Liver (tissue), 9 donors: ENCODE results near the gene CSAD. TPM values are rescaled to one million over a fixed set of nuclear protein-coding genes. Genes with fewer than 3 reads are reported as not detected.
A peak's percentile ranks its signal among the peaks of the same experiment; 100 is the strongest.

Source experiments
- DNase-seq: peaks from one replicate; pipeline ENCODE4 v3.0.0-alpha.2; 2017; ENCODE audit warnings: low spot score
- H3K27ac ChIP-seq, 2 donors: one replicate each; pipeline ENCODE4 v1.7.0; 2013; ENCODE audit warnings: inconsistent platforms in 2 of 2, low read length in 2 of 2, control low read depth in 1 of 2, low read depth in 1 of 2, mild to moderate bottlenecking in 1 of 2
- H3K27me3 ChIP-seq, 4 donors: one replicate each; pipeline versions ENCODE4 v1.6.1 to v1.7.0; 2013; ENCODE audit warnings: low read length in 3 of 4, inconsistent platforms in 1 of 4, mild to moderate bottlenecking in 1 of 4, moderate library complexity in 1 of 4; ENCODE audit not compliant: control insufficient read depth in 4 of 4, insufficient read depth in 4 of 4
- H3K36me3 ChIP-seq, 4 donors: one replicate each; pipeline versions ENCODE4 v1.6.1 to v1.7.0; 2013; ENCODE audit warnings: low read length in 3 of 4, mild to moderate bottlenecking in 3 of 4, low read depth in 1 of 4, moderate library complexity in 1 of 4; ENCODE audit not compliant: control insufficient read depth in 4 of 4, insufficient read depth in 3 of 4
- H3K4me1 ChIP-seq, 4 donors: one replicate each; pipeline versions ENCODE4 v1.6.1 to v1.7.0; 2013; ENCODE audit warnings: low read length in 3 of 4, mild to moderate bottlenecking in 3 of 4, moderate library complexity in 1 of 4; ENCODE audit not compliant: control insufficient read depth in 4 of 4, insufficient read depth in 4 of 4
- H3K4me3 ChIP-seq, 3 donors: one replicate each; pipeline versions ENCODE4 v1.6.1 to v1.7.0; 2013; ENCODE audit warnings: low read length in 3 of 3, control low read depth in 1 of 3, low read depth in 1 of 3, mild to moderate bottlenecking in 1 of 3
- H3K9ac ChIP-seq, 2 donors: one replicate each; pipeline ENCODE4 v1.7.0; 2013; ENCODE audit warnings: low read length in 2 of 2, mild to moderate bottlenecking in 2 of 2, moderate library complexity in 2 of 2, control low read depth in 1 of 2, low read depth in 1 of 2
- H3K9me3 ChIP-seq, 4 donors: one replicate each; pipeline versions ENCODE4 v1.6.1 to v1.7.0; 2013; ENCODE audit warnings: low read length in 3 of 4; ENCODE audit not compliant: control insufficient read depth in 4 of 4
- EGR1 ChIP-seq, 2 donors: IDR thresholded peaks; 2 replicates each; pipeline ENCODE4 v1.6.1; 2016 to 2018; ENCODE audit warnings: antibody characterized with exemption in 2 of 2, low read depth in 2 of 2
- FOXA1 ChIP-seq: IDR thresholded peaks from 2 replicates; pipeline ENCODE4 v1.6.1; 2016; ENCODE audit warnings: antibody characterized with exemption
- FOXA2 ChIP-seq: IDR thresholded peaks from 2 replicates; pipeline ENCODE4 v1.6.1; 2016; ENCODE audit warnings: antibody characterized with exemption
- GABPA ChIP-seq, 2 donors: IDR thresholded peaks in 1 of 2; conservative IDR thresholded peaks in 1 of 2; 2 replicates each; pipeline ENCODE4 v1.6.1; 2016; ENCODE audit warnings: antibody characterized with exemption in 2 of 2, mild to moderate bottlenecking in 1 of 2, moderate library complexity in 1 of 2
- HNF4A ChIP-seq, 2 donors: conservative IDR thresholded peaks; 2 replicates each; pipeline ENCODE4 v1.6.1; 2016; ENCODE audit warnings: antibody characterized with exemption in 2 of 2, mild to moderate bottlenecking in 2 of 2
- HNF4G ChIP-seq: IDR thresholded peaks from 2 replicates; pipeline ENCODE4 v1.6.1; 2016; ENCODE audit warnings: antibody characterized with exemption
- JUND ChIP-seq, 2 donors: IDR thresholded peaks; 2 replicates each; pipeline ENCODE4 v1.6.1; 2016; ENCODE audit warnings: antibody characterized with exemption in 2 of 2
- MAX ChIP-seq: IDR thresholded peaks from 2 replicates; pipeline ENCODE4 v1.6.1; 2016; ENCODE audit warnings: antibody characterized with exemption
- NR2F2 ChIP-seq: IDR thresholded peaks from 2 replicates; pipeline ENCODE4 v1.6.1; 2016; ENCODE audit warnings: antibody characterized with exemption
- RAD21 ChIP-seq, 2 donors: IDR thresholded peaks; 2 replicates each; pipeline ENCODE4 v1.6.1; 2016; ENCODE audit warnings: antibody characterized with exemption in 2 of 2, mild to moderate bottlenecking in 2 of 2
- REST ChIP-seq: IDR thresholded peaks from 2 replicates; pipeline ENCODE4 v1.6.1; 2016; ENCODE audit warnings: antibody characterized with exemption, mild to moderate bottlenecking
- RXRA ChIP-seq, 2 donors: IDR thresholded peaks; 2 replicates each; pipeline ENCODE4 v1.6.1; 2017 to 2018; ENCODE audit warnings: antibody characterized with exemption in 2 of 2, mild to moderate bottlenecking in 1 of 2
- SP1 ChIP-seq: IDR thresholded peaks from 2 replicates; pipeline ENCODE4 v1.6.1; 2018; ENCODE audit warnings: antibody characterized with exemption, mild to moderate bottlenecking
- TAF1 ChIP-seq: conservative IDR thresholded peaks from 2 replicates; pipeline ENCODE4 v1.6.1; 2016; ENCODE audit warnings: antibody characterized with exemption, mild to moderate bottlenecking
- YY1 ChIP-seq: IDR thresholded peaks from 2 replicates; pipeline ENCODE4 v1.6.1; 2016; ENCODE audit warnings: antibody characterized with exemption, mild to moderate bottlenecking
- ZBTB33 ChIP-seq: IDR thresholded peaks from 2 replicates; pipeline ENCODE4 v1.6.1; 2016; ENCODE audit warnings: antibody characterized with exemption
- WGBS: extraction: QIAGEN DNeasy Blood & Tissue Kit; methylation state at CpG from one replicate; pipeline ENCODE4 v1.1.7; 2013; 5-methylcytosine and 5-hydroxymethylcytosine counted together
- polyA plus RNA-seq, 2 donors: library from polyadenylated mRNA; stranded (reverse) in 1 of 2; unstranded in 1 of 2; fragments of 200-250 nt in 1 of 2; fragments of >200 nt in 1 of 2; fragmentation: Nextera tagmentation in 1 of 2; extraction: Ambion mirVana in 1 of 2; gene quantifications; one replicate each; pipeline versions ENCODE4 v1.2.1 to v1.2.3, GENCODE V29; 2013 to 2015
- total RNA-seq, 2 donors: library from RNA; depleted of rRNA; stranded (reverse); fragments of >200 nt; gene quantifications; one replicate each; pipeline ENCODE4 v1.2.3, GENCODE V29; 2014
- TF ChIP-seq, protein P1 (sequence below): IDR thresholded peaks from 2 replicates; pipeline ENCODE4 v1.6.1; 2016; ENCODE audit warnings: antibody characterized with exemption
- TF ChIP-seq, protein P2 (sequence below): fragments of 150-350 bp; IDR thresholded peaks from 2 replicates; pipeline ENCODE4 v1.5.1; 2017; ENCODE audit warnings: improper control_type of control experiment, low read depth, low read length; ENCODE audit not compliant: missing input control
- donor health status: healthy.
- donor health status: healthy.
- donor health status: healthy.
- donor health status: healthy.
- donor health status: healthy.

Gene CSAD
- total and polyA plus RNA-seq, 4 donors = 4.4 to 41.5 (median 35.1) TPM

GRCh38 chr12:53174881-53175491, 5.7 kb downstream of the CSAD start:
- Histone ChIP-seq H3K9ac (no peak overlapping the region), H3K4me3 (no peak overlapping the region), H3K27me3 (no peaks in the 10 kb centered on the region), H3K4me1 (peaks cover 20 to 62% (median 54%) of the 10 kb centered on the region in 4 donors), H3K9me3 (no peaks in the 10 kb centered on the region), H3K27ac (peak overlapping the region; percentile 53 to 78), H3K36me3 (no peaks in the 10 kb centered on the region)
- no peak for DNase-seq
- 36% methylated on average over 4 of the region's 4 CpGs for WGBS
- TF ChIP-seq, protein P1, sequence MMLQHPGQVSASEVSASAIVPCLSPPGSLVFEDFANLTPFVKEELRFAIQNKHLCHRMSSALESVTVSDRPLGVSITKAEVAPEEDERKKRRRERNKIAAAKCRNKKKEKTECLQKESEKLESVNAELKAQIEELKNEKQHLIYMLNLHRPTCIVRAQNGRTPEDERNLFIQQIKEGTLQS = peak; percentile 81
- TF ChIP-seq ZBTB33 = peak; percentile 92
- TF ChIP-seq HNF4A (conservative IDR thresholded peaks at IDR 0.05) = peak; percentile 88 to 97
- TF ChIP-seq RAD21 (IDR thresholded peaks at IDR 0.05) = peak; percentile 71 to 80
- peak; percentile 85 to 94 for TF ChIP-seq JUND (IDR thresholded peaks at IDR 0.05)
- TF ChIP-seq FOXA1 = peak; percentile 94
- TF ChIP-seq NR2F2 = peak; percentile 89
- TF ChIP-seq GABPA (IDR thresholded peaks at IDR 0.05 in 1 of 2, conservative IDR thresholded peaks at IDR 0.05 in 1 of 2) = peak; percentile 29 to 81
- TF ChIP-seq FOXA2 = peak; percentile 88
- TF ChIP-seq HNF4G = peak; percentile 76
- peak; percentile 72 to 86 for TF ChIP-seq EGR1 (IDR thresholded peaks at IDR 0.05; ENCODE audit: low read depth in 2 of 2)
- TF ChIP-seq TAF1 = peak; percentile 64
- TF ChIP-seq, protein P2, sequence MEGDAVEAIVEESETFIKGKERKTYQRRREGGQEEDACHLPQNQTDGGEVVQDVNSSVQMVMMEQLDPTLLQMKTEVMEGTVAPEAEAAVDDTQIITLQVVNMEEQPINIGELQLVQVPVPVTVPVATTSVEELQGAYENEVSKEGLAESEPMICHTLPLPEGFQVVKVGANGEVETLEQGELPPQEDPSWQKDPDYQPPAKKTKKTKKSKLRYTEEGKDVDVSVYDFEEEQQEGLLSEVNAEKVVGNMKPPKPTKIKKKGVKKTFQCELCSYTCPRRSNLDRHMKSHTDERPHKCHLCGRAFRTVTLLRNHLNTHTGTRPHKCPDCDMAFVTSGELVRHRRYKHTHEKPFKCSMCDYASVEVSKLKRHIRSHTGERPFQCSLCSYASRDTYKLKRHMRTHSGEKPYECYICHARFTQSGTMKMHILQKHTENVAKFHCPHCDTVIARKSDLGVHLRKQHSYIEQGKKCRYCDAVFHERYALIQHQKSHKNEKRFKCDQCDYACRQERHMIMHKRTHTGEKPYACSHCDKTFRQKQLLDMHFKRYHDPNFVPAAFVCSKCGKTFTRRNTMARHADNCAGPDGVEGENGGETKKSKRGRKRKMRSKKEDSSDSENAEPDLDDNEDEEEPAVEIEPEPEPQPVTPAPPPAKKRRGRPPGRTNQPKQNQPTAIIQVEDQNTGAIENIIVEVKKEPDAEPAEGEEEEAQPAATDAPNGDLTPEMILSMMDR = peak; percentile 45
- TF ChIP-seq RXRA (IDR thresholded peaks at IDR 0.05) = peak; percentile 97 to 99
- TF ChIP-seq SP1 = peak; percentile 97
- peak; percentile 86 for TF ChIP-seq MAX
- peak; percentile 91 for TF ChIP-seq YY1
- TF ChIP-seq REST = peak; percentile 79
